ENCODE data around the gene PWWP2B.

The PWWP2B gene

DNA sequence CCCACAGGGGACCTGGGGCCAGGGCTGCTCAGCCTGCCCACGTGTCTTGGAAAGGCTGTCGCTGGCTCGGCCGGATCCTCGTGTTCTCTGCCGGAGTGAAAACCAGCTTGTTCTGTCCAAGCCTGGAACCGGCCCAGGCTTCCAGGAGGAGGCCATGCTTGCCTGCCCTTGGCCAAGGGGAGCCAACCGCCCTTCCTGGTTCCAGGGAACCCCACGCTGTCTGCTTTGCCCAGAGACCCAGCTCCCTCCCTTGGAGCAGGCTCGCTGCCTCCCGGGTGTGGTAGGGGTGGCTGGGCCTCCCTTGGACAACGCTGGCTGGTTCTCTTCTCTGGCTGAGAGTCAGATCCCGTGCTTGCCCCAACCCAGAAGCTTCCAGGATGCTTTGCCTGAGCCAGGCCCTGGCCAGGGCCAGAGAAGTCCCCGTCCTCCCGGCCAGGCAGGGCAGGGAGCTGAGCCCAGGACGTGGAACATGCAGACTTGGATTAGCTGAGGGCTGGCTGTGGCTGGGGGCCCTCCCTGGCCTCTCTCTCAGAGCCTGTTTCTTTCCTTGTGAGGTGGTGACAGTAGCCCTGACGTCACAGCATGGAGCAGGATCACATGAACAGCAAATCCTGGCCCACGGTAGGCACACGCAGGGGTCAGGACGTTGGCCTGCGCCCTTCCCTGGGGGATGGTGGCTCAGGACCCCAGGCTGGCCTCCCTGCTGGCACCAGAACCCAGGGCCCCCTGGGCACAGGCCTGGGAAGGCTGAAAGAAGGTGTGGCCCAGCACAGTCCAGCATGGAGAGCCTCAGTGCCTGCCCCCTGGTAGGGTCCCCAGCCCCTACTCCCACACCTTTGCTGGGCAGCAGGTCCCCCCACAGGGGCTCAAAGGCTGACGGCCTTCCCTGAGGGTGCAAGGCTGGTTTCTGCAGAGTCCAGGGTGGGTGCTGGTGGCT is 67.5 kb downstream of the PWWP2B start:
- Histone ChIP-seq H3K9me3 (ENCODE audit: insufficient read depth, low read length) (no peaks in the 10 kb centered on the region), H3K27ac (ENCODE audit: low read length) (no peak overlapping the region), H3K4me1 (ENCODE audit: low read length) (no peaks in the 10 kb centered on the region), H3K27me3 (ENCODE audit: low read depth, low read length) (no peaks in the 10 kb centered on the region; the same call in 1 of the 2 replicates), H3K4me3 (ENCODE audit: low read length) (no peak overlapping the region), H3K36me3 (replicated peaks; ENCODE audit: low read depth, low read length) (no peaks in the 10 kb centered on the region), H3K4me2 (ENCODE audit: low read length) (no peak overlapping the region), H3K79me2 (ENCODE audit: low read length) (no peaks in the 10 kb centered on the region), H3K9ac (ENCODE audit: low read length) (no peak overlapping the region), H2AFZ (ENCODE audit: low read depth, low read length) (no peak overlapping the region), H4K20me1 (ENCODE audit: insufficient read depth, low read length) (no peaks in the 10 kb centered on the region)
- no peak for TF ChIP-seq EZH2phosphoT487 (IDR thresholded peaks at IDR 0.05; ENCODE audit: low read depth)
- TF ChIP-seq, protein P1, sequence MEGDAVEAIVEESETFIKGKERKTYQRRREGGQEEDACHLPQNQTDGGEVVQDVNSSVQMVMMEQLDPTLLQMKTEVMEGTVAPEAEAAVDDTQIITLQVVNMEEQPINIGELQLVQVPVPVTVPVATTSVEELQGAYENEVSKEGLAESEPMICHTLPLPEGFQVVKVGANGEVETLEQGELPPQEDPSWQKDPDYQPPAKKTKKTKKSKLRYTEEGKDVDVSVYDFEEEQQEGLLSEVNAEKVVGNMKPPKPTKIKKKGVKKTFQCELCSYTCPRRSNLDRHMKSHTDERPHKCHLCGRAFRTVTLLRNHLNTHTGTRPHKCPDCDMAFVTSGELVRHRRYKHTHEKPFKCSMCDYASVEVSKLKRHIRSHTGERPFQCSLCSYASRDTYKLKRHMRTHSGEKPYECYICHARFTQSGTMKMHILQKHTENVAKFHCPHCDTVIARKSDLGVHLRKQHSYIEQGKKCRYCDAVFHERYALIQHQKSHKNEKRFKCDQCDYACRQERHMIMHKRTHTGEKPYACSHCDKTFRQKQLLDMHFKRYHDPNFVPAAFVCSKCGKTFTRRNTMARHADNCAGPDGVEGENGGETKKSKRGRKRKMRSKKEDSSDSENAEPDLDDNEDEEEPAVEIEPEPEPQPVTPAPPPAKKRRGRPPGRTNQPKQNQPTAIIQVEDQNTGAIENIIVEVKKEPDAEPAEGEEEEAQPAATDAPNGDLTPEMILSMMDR (IDR thresholded peaks at IDR 0.05; ENCODE audit: low read depth, low read length), result no peak

DNA sequence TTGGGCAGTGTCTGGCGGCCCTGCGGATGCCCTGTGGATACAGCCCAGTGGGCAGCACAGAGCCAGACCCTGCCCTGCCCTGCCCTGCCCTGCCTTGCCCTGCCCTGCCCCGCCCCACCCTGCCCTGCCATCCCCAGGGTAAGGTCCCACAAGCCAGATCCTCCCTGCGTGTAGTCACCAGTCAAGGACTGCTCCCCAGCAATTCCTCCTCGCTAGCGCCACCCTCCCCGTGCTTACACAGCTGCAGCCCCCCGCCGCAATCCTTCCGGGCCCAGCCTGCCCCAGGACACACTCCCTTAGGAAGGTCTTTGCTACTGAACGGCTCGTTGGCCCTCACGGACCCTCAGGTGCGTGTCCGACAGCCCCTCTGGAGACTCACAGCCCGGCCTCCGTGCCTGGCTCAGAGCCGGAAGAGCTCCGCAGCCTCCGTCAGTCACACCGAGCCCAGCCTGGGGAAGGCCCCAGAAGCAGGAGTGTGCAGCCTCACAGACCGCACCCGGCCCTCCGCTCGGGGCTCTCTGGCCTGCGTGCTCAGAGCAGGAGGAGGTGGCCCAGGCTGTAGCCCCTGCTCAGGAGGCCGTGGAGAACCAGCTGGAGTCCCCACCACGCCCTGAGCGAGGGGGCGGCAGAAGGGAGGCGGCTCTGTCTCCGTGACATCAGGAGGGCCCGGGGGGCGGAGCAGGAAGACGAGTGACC is 68.3 kb downstream of the PWWP2B start:
- no peak overlapping the region for H3K4me2 ChIP-seq (ENCODE audit: low read length)
- H2AFZ ChIP-seq (ENCODE audit: low read depth, low read length), result no peak overlapping the region

GRCh38 chr10:132465889-132466519 is 69.0 kb downstream of the PWWP2B start:
- no peaks in the 10 kb centered on the region for H3K27me3 ChIP-seq (ENCODE audit: low read depth, low read length)
- H3K9me3 ChIP-seq (ENCODE audit: insufficient read depth, low read length), result no peaks in the 10 kb centered on the region
- no peaks in the 10 kb centered on the region for H3K79me2 ChIP-seq (ENCODE audit: low read length)
- no peak overlapping the region for H3K27ac ChIP-seq (ENCODE audit: low read length)
- TF ChIP-seq, protein P1 (IDR thresholded peaks at IDR 0.05; ENCODE audit: low read depth, low read length), result no peak
- no peak for TF ChIP-seq EZH2phosphoT487 (IDR thresholded peaks at IDR 0.05; ENCODE audit: low read depth)
- H3K9ac ChIP-seq (ENCODE audit: low read length), result no peak overlapping the region
- H3K36me3 ChIP-seq (replicated peaks; ENCODE audit: low read depth, low read length), result no peaks in the 10 kb centered on the region
- H3K4me2 ChIP-seq (ENCODE audit: low read length), result no peak overlapping the region
- H3K4me3 ChIP-seq (ENCODE audit: low read length), result no peak overlapping the region
- no peak overlapping the region for H2AFZ ChIP-seq (ENCODE audit: low read depth, low read length)
- H4K20me1 ChIP-seq (ENCODE audit: insufficient read depth, low read length), result no peaks in the 10 kb centered on the region
- H3K4me1 ChIP-seq (ENCODE audit: low read length), result no peaks in the 10 kb centered on the region

More for the DNA sequence above, 68.3 kb downstream of the PWWP2B start:
- Histone ChIP-seq H3K4me3 (ENCODE audit: low read length) (no peak overlapping the region), H3K27ac (ENCODE audit: low read length) (no peak overlapping the region), H3K9ac (ENCODE audit: low read length) (no peak overlapping the region), H3K79me2 (ENCODE audit: low read length) (no peaks in the 10 kb centered on the region), H3K27me3 (ENCODE audit: low read depth, low read length) (no peaks in the 10 kb centered on the region; the same call in 1 of the 2 replicates), H4K20me1 (ENCODE audit: insufficient read depth, low read length) (no peaks in the 10 kb centered on the region), H3K4me1 (ENCODE audit: low read length) (no peaks in the 10 kb centered on the region), H3K9me3 (ENCODE audit: insufficient read depth, low read length) (no peaks in the 10 kb centered on the region), H3K36me3 (replicated peaks; ENCODE audit: low read depth, low read length) (no peaks in the 10 kb centered on the region)
- TF ChIP-seq EZH2phosphoT487 (IDR thresholded peaks at IDR 0.05; ENCODE audit: low read depth), result no peak

GRCh38 chr10:132466520-132467463 is 69.8 kb downstream of the PWWP2B start:
- TF ChIP-seq, protein P1 (IDR thresholded peaks at IDR 0.05; ENCODE audit: low read depth, low read length), result no peak
- TF ChIP-seq EZH2phosphoT487 (IDR thresholded peaks at IDR 0.05; ENCODE audit: low read depth), result no peak
- Histone ChIP-seq H3K4me2 (ENCODE audit: low read length) (no peak overlapping the region), H4K20me1 (ENCODE audit: insufficient read depth, low read length) (no peaks in the 10 kb centered on the region), H2AFZ (ENCODE audit: low read depth, low read length) (no peak overlapping the region), H3K9ac (ENCODE audit: low read length) (no peak overlapping the region), H3K79me2 (ENCODE audit: low read length) (no peaks in the 10 kb centered on the region), H3K36me3 (replicated peaks; ENCODE audit: low read depth, low read length) (no peaks in the 10 kb centered on the region), H3K4me1 (ENCODE audit: low read length) (no peaks in the 10 kb centered on the region), H3K27me3 (ENCODE audit: low read depth, low read length) (no peaks in the 10 kb centered on the region), H3K4me3 (ENCODE audit: low read length) (no peak overlapping the region), H3K9me3 (ENCODE audit: insufficient read depth, low read length) (no peaks in the 10 kb centered on the region), H3K27ac (ENCODE audit: low read length) (no peak overlapping the region)
